GM18502 (cell line): ENCODE data around the gene TUT1.
"Not testable (repeated sequence)": the region's sequence is repeated elsewhere in the genome, so short reads cannot be mapped to it uniquely, and the experiment has no call there.

Source experiments
- ATAC-seq: cut with Tn5 transposase; IDR thresholded peaks from one replicate; pipeline ENCODE4 v1.9.1; 2021; ENCODE audit warnings: mild to moderate bottlenecking; ENCODE audit not compliant: unreplicated experiment, poor library complexity

TUT1 gene, protein sequence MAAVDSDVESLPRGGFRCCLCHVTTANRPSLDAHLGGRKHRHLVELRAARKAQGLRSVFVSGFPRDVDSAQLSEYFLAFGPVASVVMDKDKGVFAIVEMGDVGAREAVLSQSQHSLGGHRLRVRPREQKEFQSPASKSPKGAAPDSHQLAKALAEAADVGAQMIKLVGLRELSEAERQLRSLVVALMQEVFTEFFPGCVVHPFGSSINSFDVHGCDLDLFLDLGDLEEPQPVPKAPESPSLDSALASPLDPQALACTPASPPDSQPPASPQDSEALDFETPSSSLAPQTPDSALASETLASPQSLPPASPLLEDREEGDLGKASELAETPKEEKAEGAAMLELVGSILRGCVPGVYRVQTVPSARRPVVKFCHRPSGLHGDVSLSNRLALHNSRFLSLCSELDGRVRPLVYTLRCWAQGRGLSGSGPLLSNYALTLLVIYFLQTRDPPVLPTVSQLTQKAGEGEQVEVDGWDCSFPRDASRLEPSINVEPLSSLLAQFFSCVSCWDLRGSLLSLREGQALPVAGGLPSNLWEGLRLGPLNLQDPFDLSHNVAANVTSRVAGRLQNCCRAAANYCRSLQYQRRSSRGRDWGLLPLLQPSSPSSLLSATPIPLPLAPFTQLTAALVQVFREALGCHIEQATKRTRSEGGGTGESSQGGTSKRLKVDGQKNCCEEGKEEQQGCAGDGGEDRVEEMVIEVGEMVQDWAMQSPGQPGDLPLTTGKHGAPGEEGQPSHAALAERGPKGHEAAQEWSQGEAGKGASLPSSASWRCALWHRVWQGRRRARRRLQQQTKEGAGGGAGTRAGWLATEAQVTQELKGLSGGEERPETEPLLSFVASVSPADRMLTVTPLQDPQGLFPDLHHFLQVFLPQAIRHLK

GRCh38 chr11:62591448-62592145, at the start of gene TUT1:
Gene TUT1, minus strand, starts transcription at chr11:62591523. Its CDS starts 38 bp downstream, at chr11:62591485.
- ATAC-seq: peak; percentile 86

GRCh38 chr11:62632492-62632891, 41.2 kb upstream of the TUT1 start:
- ATAC-seq: no peak

- ATAC-seq: no peak
These were observed 36.4 kb upstream of the TUT1 start for GRCh38 chr11:62627713-62628112.

DNA sequence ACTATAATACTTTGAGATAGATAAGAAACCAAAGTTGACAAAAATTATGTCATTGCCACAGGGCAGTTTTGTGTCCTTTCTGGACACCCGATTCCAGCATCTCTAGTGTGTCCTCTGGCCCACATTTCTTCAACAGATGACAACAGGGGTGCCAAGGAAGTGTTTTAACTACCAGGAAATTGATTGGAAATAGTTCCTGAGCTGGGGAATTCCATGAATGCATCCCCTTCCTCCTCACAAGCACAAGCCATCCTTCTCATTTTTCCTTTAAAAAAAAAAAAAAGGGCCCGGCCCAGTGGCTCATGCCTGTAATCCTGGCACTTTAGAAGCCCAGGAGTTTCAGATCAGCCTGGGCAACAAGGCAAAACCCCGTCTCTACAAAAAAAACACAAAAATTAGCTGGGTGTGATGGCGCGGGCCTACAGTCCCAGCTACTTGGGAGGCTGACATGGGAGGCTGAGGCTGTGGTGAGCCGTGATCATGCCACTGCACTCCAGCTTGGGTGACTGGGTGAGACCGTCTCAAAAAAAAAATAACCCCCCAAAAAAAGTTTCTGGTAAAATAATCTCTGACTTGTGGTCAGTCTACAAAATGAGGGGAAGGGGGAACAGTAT, 31.3 kb upstream of the TUT1 start:
- no peak for ATAC-seq

- ATAC-seq: peak; percentile 94
These were observed 30.5 kb upstream of the TUT1 start, which contains the start of gene B3GAT3 for GRCh38 chr11:62621567-62622470. Gene B3GAT3, minus strand, starts transcription at chr11:62621986. Its CDS starts 39 bp downstream, at chr11:62621947.

DNA sequence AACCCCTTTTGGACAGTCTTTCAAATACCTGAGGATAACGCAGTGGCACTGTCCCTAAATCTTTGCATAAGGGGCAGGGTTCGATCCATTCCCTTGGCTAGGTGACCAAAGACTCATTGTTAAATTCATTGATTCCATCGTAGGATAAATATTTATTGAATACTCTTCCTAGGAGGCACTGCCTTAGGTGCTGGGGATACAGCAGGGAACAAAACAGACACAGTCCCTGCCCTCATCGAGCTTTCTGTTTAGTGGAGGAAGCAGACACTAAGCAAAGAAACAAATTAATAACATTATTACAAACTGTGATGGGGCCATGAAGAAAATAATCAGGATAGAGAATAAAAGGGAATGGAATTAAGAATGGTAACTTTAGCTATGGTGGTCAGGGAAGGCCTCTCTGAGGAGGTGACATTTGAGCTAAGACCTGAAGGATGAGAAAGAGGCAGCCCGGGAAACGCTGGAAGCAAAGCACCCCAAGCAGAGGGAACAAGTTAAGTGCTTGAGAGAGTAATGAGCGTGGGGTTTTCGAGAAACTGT, 29.8 kb upstream of the TUT1 start:
- no peak for ATAC-seq

DNA sequence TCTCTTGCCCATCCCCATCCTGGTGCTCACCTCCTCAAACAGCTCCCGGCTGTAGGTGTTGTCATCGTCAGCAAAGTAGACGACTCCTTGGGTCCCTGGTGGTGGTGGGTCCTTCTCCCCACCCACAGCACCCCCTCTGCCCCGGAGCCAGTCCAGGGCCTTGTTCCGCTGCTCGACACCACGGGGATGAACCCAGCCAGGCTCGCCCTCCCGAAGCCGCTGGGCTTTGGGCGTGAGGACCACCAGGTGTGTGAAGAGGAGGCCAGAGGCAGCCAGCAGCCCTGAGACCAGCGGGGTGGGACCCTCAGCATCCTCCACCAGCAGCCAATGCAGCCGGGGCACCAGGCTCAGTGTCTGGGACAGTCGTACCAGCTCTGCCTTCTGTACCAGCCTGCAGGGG, 25.6 kb upstream of the TUT1 start:
- ATAC-seq: not testable (repeated sequence)

DNA sequence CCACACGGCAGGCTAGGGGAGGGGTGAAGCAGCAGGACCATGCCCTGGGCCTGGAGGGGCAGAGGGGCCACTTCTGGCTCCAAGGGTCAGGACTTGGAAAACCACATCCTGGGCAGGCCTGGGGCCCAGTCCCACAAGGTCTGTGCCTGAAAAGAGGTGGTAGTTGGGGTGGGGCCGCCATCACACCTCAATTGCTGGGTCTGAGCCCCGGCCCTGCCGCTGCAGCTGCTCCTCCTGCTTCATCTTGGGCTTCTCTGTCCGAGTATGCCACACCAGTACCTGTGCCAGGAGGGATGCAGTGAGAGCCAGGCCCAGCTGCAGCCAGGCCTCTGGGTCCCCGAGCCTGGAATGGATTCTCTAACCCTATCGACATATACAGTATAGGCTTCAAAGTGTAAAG, 24.2 kb upstream of the TUT1 start:
- no peak for ATAC-seq

GRCh38 chr11:62614275-62614674, 23.0 kb upstream of the TUT1 start:
- ATAC-seq: no peak

DNA sequence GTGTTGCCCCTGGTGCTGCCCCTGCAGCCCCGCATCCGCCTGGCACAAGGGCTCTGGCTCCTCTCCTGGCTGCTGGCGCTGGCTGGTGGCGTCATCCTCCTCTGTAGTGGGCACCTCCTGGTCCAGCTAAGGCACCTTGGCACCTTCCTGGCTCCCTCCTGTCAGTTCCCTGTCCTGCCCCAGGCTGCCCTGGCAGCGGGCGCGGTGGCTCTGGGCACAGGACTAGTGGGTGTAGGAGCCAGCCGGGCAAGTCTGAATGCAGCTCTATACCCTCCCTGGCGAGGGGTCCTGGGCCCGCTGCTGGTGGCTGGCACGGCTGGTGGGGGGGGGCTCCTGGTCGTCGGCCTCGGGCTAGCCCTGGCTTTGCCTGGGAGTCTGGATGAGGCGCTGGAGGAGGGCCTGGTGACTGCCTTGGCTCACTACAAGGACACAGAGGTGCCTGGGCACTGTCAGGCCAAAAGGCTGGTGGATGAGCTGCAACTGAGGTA, 22.0 kb upstream of the TUT1 start:
- ATAC-seq: no peak

GRCh38 chr11:62612366-62613290, 21.3 kb upstream of the TUT1 start, which contains the start of the genes EML3 and ROM1:
Gene EML3, minus strand, starts transcription at chr11:62612775. Its CDS starts 318 bp downstream, at chr11:62612457.
Gene ROM1, plus strand, starts transcription at chr11:62613257. Its CDS starts 25 bp downstream, at chr11:62613282.
- ATAC-seq: peak; percentile 78

DNA sequence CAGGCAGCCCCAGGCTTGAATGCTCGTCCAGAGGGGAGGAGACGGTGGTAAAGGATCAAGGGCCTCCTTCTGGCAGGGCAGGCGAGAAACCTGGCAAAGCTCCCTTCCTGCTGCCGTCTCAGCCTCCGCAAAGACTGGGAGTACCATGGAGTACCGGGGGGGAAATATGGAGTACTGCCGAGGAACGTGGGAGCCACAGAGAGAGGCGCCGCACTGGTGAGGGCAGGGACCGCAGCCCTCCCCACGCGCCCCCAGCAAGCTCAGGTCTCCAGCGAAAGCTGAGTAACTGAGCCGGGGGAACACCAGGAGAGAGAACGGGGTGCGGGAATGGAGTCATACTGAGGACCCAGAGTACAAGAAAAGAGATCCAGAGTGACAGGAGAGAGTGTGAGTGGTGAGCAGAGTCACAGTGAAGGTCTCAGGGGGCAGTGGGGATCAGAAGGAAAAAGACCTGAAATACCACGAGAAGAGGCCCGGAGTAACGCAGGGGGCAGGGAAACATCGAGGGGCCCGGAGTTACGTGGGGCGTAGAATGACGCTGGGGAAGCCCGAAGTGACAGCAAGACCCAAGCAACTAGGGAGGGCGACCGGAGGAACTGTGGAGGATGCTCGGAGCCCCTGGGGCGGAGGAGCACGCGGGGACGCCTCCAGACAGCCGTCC, 20.5 kb upstream of the TUT1 start:
- ATAC-seq: peak; percentile 20

DNA sequence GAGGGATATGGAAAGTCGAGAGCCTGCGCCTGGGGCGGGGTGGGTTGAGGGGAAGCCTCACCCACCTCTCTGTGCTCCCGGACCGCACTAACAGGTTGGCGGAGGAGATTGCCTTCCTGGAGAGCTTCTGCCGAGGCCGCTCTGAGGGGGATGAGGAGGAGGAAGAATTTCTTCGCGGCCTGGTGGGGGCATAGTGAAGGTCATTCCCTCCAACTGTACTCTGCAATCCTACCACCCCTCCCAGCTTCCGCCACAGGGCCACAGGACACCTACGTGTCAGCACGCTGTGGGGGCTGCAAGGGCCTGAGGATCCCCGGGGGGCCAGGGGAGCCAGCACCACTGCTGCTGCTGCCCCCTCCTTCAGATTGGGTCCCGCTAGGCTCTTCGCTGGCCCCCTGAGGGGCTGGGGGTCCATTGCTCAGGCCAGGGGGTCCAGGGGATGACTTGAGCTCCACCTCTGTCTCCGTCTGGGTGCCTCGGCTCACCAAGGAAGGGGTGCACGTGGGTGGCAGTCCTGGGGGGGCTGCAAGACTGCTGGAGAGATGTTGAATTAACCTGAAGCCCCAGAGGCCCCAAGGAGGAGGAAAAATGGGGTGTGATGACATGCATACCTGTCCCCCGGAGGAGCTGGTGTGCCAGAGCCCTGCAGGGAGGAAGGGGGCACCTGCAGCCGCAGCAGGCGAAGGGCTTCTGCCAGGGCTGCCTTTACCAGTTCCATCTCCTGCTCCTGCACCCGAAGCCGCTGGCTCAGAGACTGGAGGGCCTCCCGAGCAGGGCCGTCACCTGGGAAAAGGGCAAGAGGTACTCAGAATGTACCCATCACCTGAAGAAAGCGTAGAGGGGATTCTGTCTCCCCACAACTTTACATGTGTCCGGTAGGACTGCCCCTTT, 19.7 kb upstream of the TUT1 start:
- no peak for ATAC-seq

GRCh38 chr11:62610403-62610802, 19.1 kb upstream of the TUT1 start:
- ATAC-seq: no peak

- ATAC-seq: no peak
These were observed 17.5 kb upstream of the TUT1 start for GRCh38 chr11:62608776-62609175.

DNA sequence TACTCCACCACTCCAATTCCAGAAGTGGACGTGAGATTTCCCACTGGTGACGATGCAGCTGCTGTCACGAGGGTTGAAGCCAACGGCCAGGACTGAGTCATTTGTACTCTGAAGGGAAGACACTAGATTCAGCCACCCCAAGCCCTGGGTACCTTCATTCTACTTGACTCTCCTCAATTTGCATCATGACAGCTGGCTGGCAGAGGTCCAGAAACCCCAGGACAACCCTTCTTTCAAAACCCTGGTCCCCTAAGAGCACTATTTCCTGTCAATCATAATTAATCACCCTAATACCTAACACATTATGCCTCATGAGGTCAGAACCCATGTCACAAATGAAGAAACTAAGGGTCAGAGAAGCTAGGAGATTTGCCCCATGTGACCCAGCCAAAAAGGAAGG, 16.4 kb upstream of the TUT1 start:
- ATAC-seq: no peak
